ENCODE data around the gene STK39. TPM values are rescaled to one million over a fixed set of nuclear protein-coding genes. Genes with fewer than 3 reads are reported as not detected.

Gene STK39
- polyA plus RNA-seq, 1 experiment, result 25.2 TPM

- Histone ChIP-seq H3K4me3 (ENCODE audit: low read depth, low read length) (no peak overlapping the region), H3K27ac (ENCODE audit: low read depth, low read length) (no peak overlapping the region), H3K27me3 (ENCODE audit: control insufficient read depth, insufficient read depth, low read length) (no peaks in the 10 kb centered on the region), H3K9me3 (ENCODE audit: control insufficient read depth, insufficient read depth, low read length) (no peaks in the 10 kb centered on the region)
- DNase-seq (ENCODE audit: low read depth, low spot score), result no peak
- ChIA-PET CTCF (no interaction called here), POLR2A (no interaction called here)
- no peak for TF ChIP-seq CTCF (IDR thresholded peaks at IDR 0.05; ENCODE audit: low read depth, low read length)
These were observed 66.5 kb downstream of the STK39 start for GRCh38 chr2:168180914-168181313.

GRCh38 chr2:168180483-168180882 is 66.9 kb downstream of the STK39 start:
- no peak overlapping the region for H3K4me3 ChIP-seq (ENCODE audit: low read depth, low read length)
- ChIA-PET POLR2A (no interaction called here), CTCF (no interaction called here)
- DNase-seq (ENCODE audit: low read depth, low spot score), result no peak
- no peaks in the 10 kb centered on the region for H3K9me3 ChIP-seq (ENCODE audit: control insufficient read depth, insufficient read depth, low read length)
- no peaks in the 10 kb centered on the region for H3K27me3 ChIP-seq (ENCODE audit: control insufficient read depth, insufficient read depth, low read length)
- no peak overlapping the region for H3K27ac ChIP-seq (ENCODE audit: low read depth, low read length)
- TF ChIP-seq CTCF (IDR thresholded peaks at IDR 0.05; ENCODE audit: low read depth, low read length), result no peak

GRCh38 chr2:168179592-168179991 is 67.8 kb downstream of the STK39 start:
- Histone ChIP-seq H3K27me3 (ENCODE audit: control insufficient read depth, insufficient read depth, low read length) (no peaks in the 10 kb centered on the region), H3K4me3 (ENCODE audit: low read depth, low read length) (no peak overlapping the region), H3K27ac (ENCODE audit: low read depth, low read length) (no peak overlapping the region), H3K9me3 (ENCODE audit: control insufficient read depth, insufficient read depth, low read length) (no peaks in the 10 kb centered on the region)
- TF ChIP-seq CTCF (IDR thresholded peaks at IDR 0.05; ENCODE audit: low read depth, low read length), result no peak
- no peak for DNase-seq (ENCODE audit: low read depth, low spot score)
- POLR2A ChIA-PET, result no interaction called here
- CTCF ChIA-PET, result no interaction called here

GRCh38 chr2:168178520-168179324 is 68.7 kb downstream of the STK39 start:
- no peaks in the 10 kb centered on the region for H3K27me3 ChIP-seq (ENCODE audit: control insufficient read depth, insufficient read depth, low read length)
- H3K9me3 ChIP-seq (ENCODE audit: control insufficient read depth, insufficient read depth, low read length), result no peaks in the 10 kb centered on the region
- POLR2A ChIA-PET, result no interaction called here
- no peak for TF ChIP-seq CTCF (IDR thresholded peaks at IDR 0.05; ENCODE audit: low read depth, low read length)
- no peak for DNase-seq (ENCODE audit: low read depth, low spot score)
- no peak overlapping the region for H3K27ac ChIP-seq (ENCODE audit: low read depth, low read length)
- no peak overlapping the region for H3K4me3 ChIP-seq (ENCODE audit: low read depth, low read length)
- CTCF ChIA-PET, result no interaction called here

- ChIA-PET CTCF (interaction anchor here (1.0 to 1.3 kb wide), 4 partner anchors 11 to 58 kb away, joined by 3 to 6 read pairs (median 4); no protein-coding TSS in a partner anchor), POLR2A (no interaction called here)
- Histone ChIP-seq H3K27ac (ENCODE audit: low read depth, low read length) (no peak overlapping the region), H3K27me3 (ENCODE audit: control insufficient read depth, insufficient read depth, low read length) (no peaks in the 10 kb centered on the region), H3K9me3 (ENCODE audit: control insufficient read depth, insufficient read depth, low read length) (no peaks in the 10 kb centered on the region), H3K4me3 (ENCODE audit: low read depth, low read length) (no peak overlapping the region)
- no peak for TF ChIP-seq CTCF (IDR thresholded peaks at IDR 0.05; ENCODE audit: low read depth, low read length)
- DNase-seq (ENCODE audit: low read depth, low spot score), result no peak
These were observed 71.0 kb downstream of the STK39 start for GRCh38 chr2:168176402-168176801.

All from AG04450 (cell line).